Left ventricle myocardium inferior (tissue), 1 donor: ENCODE data around the gene CCDC181. TPM values are rescaled to one million over a fixed set of nuclear protein-coding genes. Genes with fewer than 3 reads are reported as not detected.

ENCODE experiments used
- DNase-seq: peaks from one replicate; pipeline ENCODE4 v3.0.0-alpha.2; 2020
- H3K27ac ChIP-seq: fragments of 200-600 bp; replicated peaks from 2 replicates; pipeline ENCODE4 v1.8.0; 2021
- H3K27me3 ChIP-seq: fragments of 200-600 bp; 2 replicates; pipeline ENCODE4 v1.8.0; 2021; ENCODE audit warnings: low read depth
- H3K36me3 ChIP-seq: fragments of 200-600 bp; 2 replicates; pipeline ENCODE4 v1.8.0; 2021
- H3K4me1 ChIP-seq: fragments of 200-600 bp; 2 replicates; pipeline ENCODE4 v1.8.0; 2021
- H3K4me3 ChIP-seq: fragments of 200-600 bp; 2 replicates; pipeline ENCODE4 v1.8.0; 2021; ENCODE audit warnings: mild to moderate bottlenecking, moderate library complexity
- H3K9me3 ChIP-seq: fragments of 200-600 bp; replicated peaks from 2 replicates; pipeline ENCODE4 v1.8.0; 2021
- intact Hi-C: fragments of 100-400 bp; cut with micrococcal nuclease; formaldehyde crosslinking; loops from one replicate; pipeline ENCODE4 v1.11.0; 2022
- total RNA-seq: library from RNA; stranded (reverse); fragmentation: NEBNext Ultra II Directional; extraction: Animal tissue kit (Norgen Biotek cat#: 25700); gene quantifications from one replicate; pipeline ENCODE4 v1.2.1, GENCODE V29; 2021
- TF ChIP-seq, protein P1 (sequence below): fragments of 200-600 bp; IDR thresholded peaks from 2 replicates; pipeline ENCODE4 v1.8.0; 2021; ENCODE audit warnings: antibody characterized with exemption, mild to moderate bottlenecking, borderline replicate concordance
- donor health status: DM: no; HTN: yes; CAD: no; lungs with severe emphysema.

Gene CCDC181
- total RNA-seq, 1 donor from 2014 or later, result 1.5 TPM

DNA sequence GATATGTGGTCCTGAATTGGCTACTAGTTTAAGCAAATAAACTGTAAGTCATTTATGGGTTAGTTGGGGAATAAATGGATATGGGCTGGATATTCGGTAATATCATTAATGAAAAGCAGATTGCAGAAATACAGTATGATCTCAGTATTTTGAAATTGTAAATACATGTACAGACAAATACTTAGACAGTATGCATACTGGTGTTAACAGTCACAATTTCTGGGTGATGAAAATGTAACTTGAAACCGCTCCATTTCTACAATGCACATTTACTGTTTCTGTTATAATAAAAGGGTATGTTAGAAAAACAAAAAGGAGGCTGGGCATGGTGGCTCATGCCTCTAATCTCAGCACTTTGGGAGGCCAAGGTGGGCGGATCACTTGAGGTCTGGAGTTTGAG is 31.3 kb downstream of the CCDC181 start:
- Histone ChIP-seq H3K27me3 (no peaks in the 10 kb centered on the region), H3K27ac (no peak overlapping the region), H3K4me1 (no peaks in the 10 kb centered on the region), H3K36me3 (peaks cover 59% of the 10 kb centered on the region), H3K9me3 (no peaks in the 10 kb centered on the region), H3K4me3 (no peak overlapping the region)
- intact Hi-C loops, result no loop called here
- DNase-seq, result no peak
- TF ChIP-seq, protein P1, sequence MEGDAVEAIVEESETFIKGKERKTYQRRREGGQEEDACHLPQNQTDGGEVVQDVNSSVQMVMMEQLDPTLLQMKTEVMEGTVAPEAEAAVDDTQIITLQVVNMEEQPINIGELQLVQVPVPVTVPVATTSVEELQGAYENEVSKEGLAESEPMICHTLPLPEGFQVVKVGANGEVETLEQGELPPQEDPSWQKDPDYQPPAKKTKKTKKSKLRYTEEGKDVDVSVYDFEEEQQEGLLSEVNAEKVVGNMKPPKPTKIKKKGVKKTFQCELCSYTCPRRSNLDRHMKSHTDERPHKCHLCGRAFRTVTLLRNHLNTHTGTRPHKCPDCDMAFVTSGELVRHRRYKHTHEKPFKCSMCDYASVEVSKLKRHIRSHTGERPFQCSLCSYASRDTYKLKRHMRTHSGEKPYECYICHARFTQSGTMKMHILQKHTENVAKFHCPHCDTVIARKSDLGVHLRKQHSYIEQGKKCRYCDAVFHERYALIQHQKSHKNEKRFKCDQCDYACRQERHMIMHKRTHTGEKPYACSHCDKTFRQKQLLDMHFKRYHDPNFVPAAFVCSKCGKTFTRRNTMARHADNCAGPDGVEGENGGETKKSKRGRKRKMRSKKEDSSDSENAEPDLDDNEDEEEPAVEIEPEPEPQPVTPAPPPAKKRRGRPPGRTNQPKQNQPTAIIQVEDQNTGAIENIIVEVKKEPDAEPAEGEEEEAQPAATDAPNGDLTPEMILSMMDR, result no peak

DNA sequence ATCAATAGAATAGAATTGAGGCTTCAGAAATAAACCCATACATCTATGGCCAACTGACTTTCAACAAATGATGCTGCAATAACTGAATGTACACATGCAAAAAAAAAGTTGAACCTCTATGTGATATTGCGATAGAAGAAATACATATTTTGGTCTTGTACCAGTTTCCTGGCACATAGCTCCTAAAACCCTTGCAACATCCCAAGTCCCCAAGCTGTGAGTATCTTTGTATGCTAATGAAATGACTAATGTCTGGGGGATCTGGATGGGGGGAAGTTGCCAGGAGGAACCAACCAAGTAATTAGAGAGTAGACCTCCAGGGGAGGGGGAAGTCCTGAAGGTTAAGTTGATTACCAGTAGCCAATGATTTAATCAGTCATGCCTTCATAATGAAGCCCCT is 34.9 kb downstream of the CCDC181 start:
- H3K36me3 ChIP-seq, result peaks cover 86% of the 10 kb centered on the region
- no peaks in the 10 kb centered on the region for H3K4me1 ChIP-seq
- TF ChIP-seq, protein P1, result no peak
- H3K27ac ChIP-seq, result no peak overlapping the region
- no peaks in the 10 kb centered on the region for H3K27me3 ChIP-seq
- no peaks in the 10 kb centered on the region for H3K9me3 ChIP-seq
- DNase-seq, result no peak
- intact Hi-C loops, result no loop called here
- H3K4me3 ChIP-seq, result no peak overlapping the region

DNA sequence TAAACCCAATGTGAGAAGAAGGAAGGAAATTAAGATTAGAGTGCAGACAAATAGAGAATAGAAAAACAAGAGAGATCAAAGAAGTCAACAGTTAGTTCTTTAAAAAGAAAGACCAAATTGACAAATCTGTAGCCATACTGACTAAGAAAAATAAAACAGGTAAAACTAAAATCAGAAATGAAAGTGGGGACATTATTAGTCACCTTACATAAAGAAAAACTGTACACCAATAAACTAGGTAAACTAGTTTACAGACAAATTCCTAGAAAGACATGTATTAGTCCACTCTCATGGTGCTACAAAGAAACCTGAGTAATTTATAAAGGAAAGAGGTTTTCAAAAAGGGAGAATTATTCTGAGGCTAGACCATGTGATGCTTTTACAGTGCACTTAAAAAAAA is 37.0 kb downstream of the CCDC181 start:
- Histone ChIP-seq H3K4me3 (no peak overlapping the region), H3K27me3 (no peaks in the 10 kb centered on the region), H3K4me1 (no peaks in the 10 kb centered on the region), H3K36me3 (peaks cover 94% of the 10 kb centered on the region), H3K9me3 (no peaks in the 10 kb centered on the region), H3K27ac (no peak overlapping the region)
- DNase-seq, result no peak
- TF ChIP-seq, protein P1, result no peak
- intact Hi-C loops, result no loop called here

DNA sequence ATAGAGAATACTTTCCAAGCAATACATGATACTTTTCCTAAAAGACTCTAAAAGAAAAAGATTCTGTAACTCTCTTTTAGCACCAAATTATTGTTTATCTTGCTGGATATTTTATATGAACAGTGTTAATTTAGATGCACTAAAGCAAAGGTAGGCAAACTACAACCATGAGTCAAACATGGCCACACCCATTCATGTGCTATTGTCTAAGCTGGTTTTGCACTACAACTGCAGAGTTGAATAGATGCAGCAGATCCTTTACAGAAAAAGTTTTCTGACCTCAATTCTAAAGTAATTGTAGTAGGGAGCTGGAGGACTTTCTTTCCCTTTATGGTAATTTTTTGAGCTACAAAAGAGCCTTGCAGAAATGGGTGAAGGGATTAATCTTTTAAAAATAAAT is 39.9 kb downstream of the CCDC181 start:
- peaks cover 93% of the 10 kb centered on the region for H3K36me3 ChIP-seq
- no peak overlapping the region for H3K27ac ChIP-seq
- no peaks in the 10 kb centered on the region for H3K9me3 ChIP-seq
- no peaks in the 10 kb centered on the region for H3K4me1 ChIP-seq
- H3K4me3 ChIP-seq, result no peak overlapping the region
- DNase-seq, result no peak
- intact Hi-C loops, result no loop called here
- TF ChIP-seq, protein P1, result no peak
- H3K27me3 ChIP-seq, result no peaks in the 10 kb centered on the region

DNA sequence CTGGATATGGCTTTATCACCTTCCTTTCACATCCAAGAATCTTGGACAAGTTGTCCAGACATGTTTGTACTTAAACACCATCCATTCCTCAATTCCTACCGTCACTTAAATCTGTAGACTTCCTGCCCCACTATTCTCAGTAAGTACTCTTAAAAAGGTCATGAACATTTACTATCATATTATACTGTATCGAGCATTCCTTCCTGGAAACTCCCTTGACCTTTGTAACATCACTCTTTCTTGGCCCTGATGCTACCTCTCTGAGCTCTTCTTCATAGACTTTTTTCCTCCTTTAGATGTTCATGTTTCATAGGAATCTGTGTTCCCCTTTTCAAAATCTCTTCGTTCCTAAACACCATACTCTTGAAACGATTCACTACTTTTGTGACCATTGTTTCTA is 43.8 kb downstream of the CCDC181 start:
- no peak for DNase-seq
- no peaks in the 10 kb centered on the region for H3K4me1 ChIP-seq
- no peaks in the 10 kb centered on the region for H3K27me3 ChIP-seq
- no peak overlapping the region for H3K27ac ChIP-seq
- H3K9me3 ChIP-seq, result no peaks in the 10 kb centered on the region
- H3K36me3 ChIP-seq, result peaks cover 87% of the 10 kb centered on the region
- TF ChIP-seq, protein P1, result no peak
- intact Hi-C loops, result no loop called here
- H3K4me3 ChIP-seq, result no peak overlapping the region

DNA sequence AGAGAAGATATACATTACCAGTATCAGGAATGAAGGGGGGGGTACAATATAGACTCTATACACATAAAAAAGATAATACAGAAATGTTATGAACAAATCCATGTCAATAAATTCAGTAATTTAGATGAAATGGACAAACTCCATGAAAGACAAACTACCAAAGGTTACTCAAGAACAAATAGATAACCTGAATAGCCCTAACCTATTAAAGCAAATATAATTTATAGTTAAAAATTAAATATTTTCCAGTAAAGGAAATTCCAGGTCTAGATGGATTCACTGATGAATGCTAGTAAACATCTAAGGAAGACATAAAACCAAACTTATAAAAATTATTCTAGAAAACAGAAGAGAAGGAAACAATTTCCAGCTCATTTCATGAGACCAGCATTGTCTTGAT is 46.1 kb downstream of the CCDC181 start:
- no peak for DNase-seq
- intact Hi-C loops, result no loop called here
- Histone ChIP-seq H3K27ac (no peak overlapping the region), H3K9me3 (no peaks in the 10 kb centered on the region), H3K4me3 (no peak overlapping the region), H3K27me3 (no peaks in the 10 kb centered on the region), H3K4me1 (no peaks in the 10 kb centered on the region), H3K36me3 (peaks cover 87% of the 10 kb centered on the region)
- TF ChIP-seq, protein P1, result no peak
